ENCODE measurements around the gene TCN1.

GRCh38 chr11:59878575-59878974, 12.3 kb upstream of the TCN1 start, which contains the start of gene OOSP3:
- TF ChIP-seq POLR2A (IDR thresholded peaks at IDR 0.05) (no peak), CTCF (IDR thresholded peaks at IDR 0.05 in 4 of 5, conservative IDR thresholded peaks at IDR 0.05 in 1 of 5) (no peak)
